Measurements from ENCODE around the gene SAMD3.

The SAMD3 gene

DNA sequence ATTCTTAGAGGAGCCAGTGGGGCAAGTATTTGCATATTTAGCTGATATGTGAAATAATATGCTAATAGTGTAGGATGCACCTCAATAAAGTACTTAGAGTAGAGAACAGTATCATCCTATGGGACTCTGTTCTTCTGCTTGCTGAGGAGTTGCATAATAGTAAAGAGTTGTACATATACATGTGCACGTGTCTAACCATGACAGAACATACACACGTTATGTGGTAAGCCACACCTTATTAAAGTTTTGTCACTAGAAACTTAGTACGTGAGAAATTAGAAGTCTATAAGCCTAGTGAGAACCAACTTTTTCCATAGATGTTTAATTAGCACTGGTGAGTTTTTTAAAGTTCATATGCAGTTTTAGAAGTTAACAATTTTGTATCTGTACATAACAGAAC is 123.6 kb downstream of the SAMD3 start:
- no peaks in the 10 kb centered on the region for H3K27me3 ChIP-seq (replicated peaks; ENCODE audit: control insufficient read depth, insufficient read depth, low read length)
- TF ChIP-seq, protein P1, sequence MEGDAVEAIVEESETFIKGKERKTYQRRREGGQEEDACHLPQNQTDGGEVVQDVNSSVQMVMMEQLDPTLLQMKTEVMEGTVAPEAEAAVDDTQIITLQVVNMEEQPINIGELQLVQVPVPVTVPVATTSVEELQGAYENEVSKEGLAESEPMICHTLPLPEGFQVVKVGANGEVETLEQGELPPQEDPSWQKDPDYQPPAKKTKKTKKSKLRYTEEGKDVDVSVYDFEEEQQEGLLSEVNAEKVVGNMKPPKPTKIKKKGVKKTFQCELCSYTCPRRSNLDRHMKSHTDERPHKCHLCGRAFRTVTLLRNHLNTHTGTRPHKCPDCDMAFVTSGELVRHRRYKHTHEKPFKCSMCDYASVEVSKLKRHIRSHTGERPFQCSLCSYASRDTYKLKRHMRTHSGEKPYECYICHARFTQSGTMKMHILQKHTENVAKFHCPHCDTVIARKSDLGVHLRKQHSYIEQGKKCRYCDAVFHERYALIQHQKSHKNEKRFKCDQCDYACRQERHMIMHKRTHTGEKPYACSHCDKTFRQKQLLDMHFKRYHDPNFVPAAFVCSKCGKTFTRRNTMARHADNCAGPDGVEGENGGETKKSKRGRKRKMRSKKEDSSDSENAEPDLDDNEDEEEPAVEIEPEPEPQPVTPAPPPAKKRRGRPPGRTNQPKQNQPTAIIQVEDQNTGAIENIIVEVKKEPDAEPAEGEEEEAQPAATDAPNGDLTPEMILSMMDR (IDR thresholded peaks at IDR 0.05; ENCODE audit: insufficient read depth, low read length, poor library complexity, severe bottlenecking): no peak
- no peak for DNase-seq (ENCODE audit: extremely low read depth, insufficient read length)
- no peaks in the 10 kb centered on the region for H3K36me3 ChIP-seq (ENCODE audit: control insufficient read depth, insufficient read depth, low read length)
- H3K4me3 ChIP-seq (replicated peaks; ENCODE audit: low read depth, low read length): no peak overlapping the region

DNA sequence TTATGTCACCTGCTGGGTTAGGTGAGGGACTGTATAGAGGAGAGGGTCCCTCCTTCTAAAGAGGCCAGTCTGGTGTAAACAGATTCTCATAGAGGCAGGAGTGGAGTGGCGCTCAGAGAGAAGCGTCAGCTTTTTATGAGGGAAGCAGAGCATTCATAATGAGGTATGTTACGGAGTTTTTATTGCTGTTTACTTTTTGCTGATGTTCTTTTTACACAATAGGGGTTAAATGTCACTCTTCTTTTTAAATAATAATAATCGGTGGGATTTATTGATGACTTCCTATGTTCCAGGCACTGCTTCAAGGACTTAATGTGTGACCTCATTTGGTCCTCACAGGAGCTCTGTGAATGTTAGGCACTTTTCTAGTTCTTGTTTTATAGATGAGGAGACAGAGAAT is 124.4 kb downstream of the SAMD3 start:
- no peaks in the 10 kb centered on the region for H3K27me3 ChIP-seq (replicated peaks; ENCODE audit: control insufficient read depth, insufficient read depth, low read length)
- DNase-seq (ENCODE audit: extremely low read depth, insufficient read length): no peak
- TF ChIP-seq, protein P1 (IDR thresholded peaks at IDR 0.05; ENCODE audit: insufficient read depth, low read length, poor library complexity, severe bottlenecking): no peak
- no peaks in the 10 kb centered on the region for H3K36me3 ChIP-seq (ENCODE audit: control insufficient read depth, insufficient read depth, low read length)
- no peak overlapping the region for H3K4me3 ChIP-seq (replicated peaks; ENCODE audit: low read depth, low read length)

Data from GM06990 (cell line).